Erythroblast (primary cell): ENCODE data around the gene REV3L.

ENCODE experiments used
- GATA1 ChIP-seq: IDR thresholded peaks from 2 replicates; pipeline ENCODE4 v1.6.1; 2011; ENCODE audit warnings: low read depth, mild to moderate bottlenecking, control low read depth, low read length, moderate library complexity
- POLR2A ChIP-seq: IDR thresholded peaks from 2 replicates; pipeline ENCODE4 v1.6.1; 2011; ENCODE audit warnings: mild to moderate bottlenecking, low read length

- TF ChIP-seq POLR2A = no peak
- no peak for TF ChIP-seq GATA1
Observed at GRCh38 chr6:111291336-111292259, 191.4 kb downstream of the REV3L start.
